ENCODE measurements around the gene PPIL6.
"Not testable (repeated sequence)": the region's sequence is repeated elsewhere in the genome, so short reads cannot be mapped to it uniquely, and the experiment has no call there.

Gene PPIL6

GRCh38 chr6:109393157-109393885 lies 47.1 kb downstream of the PPIL6 start:
- DNase-seq: no peak

- DNase-seq: no peak
Measured at GRCh38 chr6:109389650-109390274, 50.7 kb downstream of the PPIL6 start.

GRCh38 chr6:109388265-109388664 lies 52.2 kb downstream of the PPIL6 start:
- no peak for DNase-seq

- DNase-seq: no peak
Measured at GRCh38 chr6:109383438-109383940, 56.9 kb downstream of the PPIL6 start.

- peak; percentile 87 for DNase-seq
Measured at GRCh38 chr6:109382576-109383437, 57.6 kb downstream of the PPIL6 start.

- peak; percentile 93 for DNase-seq
Measured at GRCh38 chr6:109381747-109382575, 58.5 kb downstream of the PPIL6 start, which contains the start of gene CD164. Gene CD164, minus strand, starts transcription at chr6:109382467. Its CDS starts 89 bp downstream, at chr6:109382378.

- no peak for DNase-seq
Measured at GRCh38 chr6:109381061-109381746, 59.2 kb downstream of the PPIL6 start.

- no peak for DNase-seq
Measured at GRCh38 chr6:109379711-109380110, 60.7 kb downstream of the PPIL6 start.

GRCh38 chr6:109377717-109378116 lies 62.7 kb downstream of the PPIL6 start:
- DNase-seq: no peak

- no peak for DNase-seq
Measured at GRCh38 chr6:109374326-109374892, 66.0 kb downstream of the PPIL6 start.

- DNase-seq: no peak
Measured at GRCh38 chr6:109373762-109374161, 66.7 kb downstream of the PPIL6 start.

GRCh38 chr6:109373331-109373730 lies 67.1 kb downstream of the PPIL6 start:
- no peak for DNase-seq

- no peak for DNase-seq
Measured at GRCh38 chr6:109372130-109372529, 68.3 kb downstream of the PPIL6 start.

GRCh38 chr6:109370792-109371191 lies 69.6 kb downstream of the PPIL6 start:
- DNase-seq: no peak

- DNase-seq: no peak
Measured at GRCh38 chr6:109370336-109370735, 70.1 kb downstream of the PPIL6 start.

GRCh38 chr6:109369728-109370127 lies 70.7 kb downstream of the PPIL6 start:
- no peak for DNase-seq

- not testable (repeated sequence) for DNase-seq
Measured at GRCh38 chr6:109364382-109365078, 75.9 kb downstream of the PPIL6 start.

GRCh38 chr6:109363753-109364152 lies 76.7 kb downstream of the PPIL6 start:
- no peak for DNase-seq

- DNase-seq: no peak
Measured at GRCh38 chr6:109362102-109362884, 78.1 kb downstream of the PPIL6 start.

GRCh38 chr6:109360791-109361190 lies 79.6 kb downstream of the PPIL6 start:
- DNase-seq: no peak

Data from activated CD4-positive, alpha-beta T cell treated with anti-CD3 and anti-CD28 coated beads for 1 hour (primary cell).